Panc1 (cell line): ENCODE data around the gene CREB5. TPM values are rescaled to one million over a fixed set of nuclear protein-coding genes. Genes with fewer than 3 reads are reported as not detected.

Experiments used
- ATAC-seq: fragments of 200-7000 bp; cut with Tn5 transposase; 2 replicates; pipeline ENCODE4 v1.9.1; 2020; ENCODE audit warnings: mild to moderate bottlenecking, moderate library complexity
- BruUV-seq: library from RNA; stranded (reverse); fragments of 400-500 nt; replicated peaks from 2 replicates; lab custom pipeline; 2021; lab: Mats Ljungman, UMichigan
- CTCF ChIA-PET: fragments of 300-600 bp; sonication (Branson Sonifier 250); formaldehyde crosslinking; loops from one replicate; lab custom pipeline; 2022; ENCODE audit warnings: antibody characterized with exemption; lab: Charles Lee
- POLR2A ChIA-PET: fragments of 300-600 bp; sonication (Branson Sonifier 250); formaldehyde crosslinking; loops from one replicate; lab custom pipeline; 2022; ENCODE audit warnings: antibody characterized with exemption; lab: Charles Lee
- DNase-seq: peaks from one replicate; pipeline ENCODE4 v3.0.0-alpha.2; 2010; ENCODE audit warnings: low read depth, low spot score
- H3K27ac ChIP-seq: 2 replicates; pipeline ENCODE4 v1.5.1; 2011; ENCODE audit warnings: mild to moderate bottlenecking, low read length, inconsistent platforms
- H3K27me3 ChIP-seq: fragments of 200-500 bp; sonication (Bioruptor generic); 2 replicates; pipeline ENCODE4 v1.6.0; 2014; ENCODE audit warnings: low read length, inconsistent platforms; ENCODE audit not compliant: control insufficient read depth, insufficient read depth
- H3K36me3 ChIP-seq: fragments of 200-500 bp; sonication (Bioruptor generic); 2 replicates; pipeline ENCODE4 v1.5.1; 2014; ENCODE audit warnings: inconsistent platforms, mild to moderate bottlenecking, low read length, moderate library complexity; ENCODE audit not compliant: control insufficient read depth, insufficient read depth
- H3K4me1 ChIP-seq: 2 replicates; pipeline ENCODE4 v1.5.1; 2011; ENCODE audit warnings: inconsistent platforms, mild to moderate bottlenecking, low read length, moderate library complexity; ENCODE audit not compliant: control insufficient read depth, insufficient read depth
- H3K4me3 ChIP-seq, 2 experiments: 2 replicates each; pipeline ENCODE4 v1.5.1; 2011 to 2012; ENCODE audit warnings: low read depth in 2 of 2, low read length in 2 of 2, mild to moderate bottlenecking in 2 of 2, inconsistent platforms in 1 of 2, moderate library complexity in 1 of 2
- H3K9me3 ChIP-seq: fragments of 200-500 bp; sonication (Bioruptor generic); 2 replicates; pipeline ENCODE4 v1.5.1; 2014; ENCODE audit warnings: low read depth, mild to moderate bottlenecking, inconsistent platforms, low read length, moderate library complexity; ENCODE audit not compliant: control insufficient read depth, insufficient read depth
- CTCF ChIP-seq: fragments of 450-650 bp; IDR thresholded peaks from 2 replicates; pipeline ENCODE4 v1.5.1; 2017; ENCODE audit warnings: mild to moderate bottlenecking
- POLR2AphosphoS5 ChIP-seq: IDR thresholded peaks from 2 replicates; pipeline ENCODE4 v1.6.1; 2012; ENCODE audit warnings: mild to moderate bottlenecking, low read depth, low read length, moderate library complexity
- REST ChIP-seq, 2 experiments: IDR thresholded peaks; 2 replicates each; pipeline ENCODE4 v1.6.1; 2011 to 2012; ENCODE audit warnings: low read depth in 2 of 2, control low read depth in 1 of 2, low read length in 1 of 2, mild to moderate bottlenecking in 1 of 2, moderate library complexity in 1 of 2; ENCODE audit not compliant: insufficient read depth in 1 of 2
- SIN3A ChIP-seq: IDR thresholded peaks from 2 replicates; pipeline ENCODE4 v1.6.1; 2012; ENCODE audit warnings: low read depth, mild to moderate bottlenecking, low read length, moderate library complexity, borderline replicate concordance; ENCODE audit not compliant: insufficient read depth
- TCF7L2 ChIP-seq: IDR thresholded peaks from 2 replicates; pipeline ENCODE4 v1.6.1; 2011; ENCODE audit warnings: mild to moderate bottlenecking, low read depth, low read length, inconsistent platforms
- in situ Hi-C: cut with HindIII; loops from 2 replicates; pipeline ENCODE4 v1.10.0; 2016; ENCODE audit warnings: low sequenced_read_pairs, low pct_unique_long_range_greater_than_20kb
- intact Hi-C: fragments of 100-400 bp; cut with micrococcal nuclease; formaldehyde crosslinking; loops from one replicate; pipeline ENCODE4 v1.10.0; 2022; ENCODE audit not compliant: unreplicated experiment
- total RNA-seq: library from RNA; stranded (reverse); gene quantifications from one replicate; pipeline ENCODE4 v1.2.1, GENCODE V29; 2021; ENCODE audit not compliant: unreplicated experiment

The CREB5 gene
- total RNA-seq, 1 experiment from 2014 or later, result 3.1 TPM

- in situ Hi-C loops, result no loop called here
These were observed 461.7 kb downstream of the CREB5 start for GRCh38 chr7:28874001-28874400.

More at GRCh38 chr7:28874001-28874400, 461.7 kb downstream of the CREB5 start:
- TF ChIP-seq SIN3A (no peak), POLR2AphosphoS5 (no peak), CTCF (no peak), TCF7L2 (no peak), REST (IDR thresholded peaks at IDR 0.05; ENCODE audit: insufficient read depth in 1 of 2, low read depth in 2 of 2, low read length in 1 of 2) (no peak)
- no peak overlapping the region for H3K4me3 ChIP-seq
- ChIA-PET POLR2A (no interaction called here), CTCF (no interaction called here)
- H3K36me3 ChIP-seq, result no peaks in the 10 kb centered on the region
- peaks cover 13% of the 10 kb centered on the region for H3K27me3 ChIP-seq
- no peaks in the 10 kb centered on the region for H3K9me3 ChIP-seq
- ATAC-seq (no peak), DNase-seq (no peak)
- H3K4me1 ChIP-seq, result no peaks in the 10 kb centered on the region
- no peak overlapping the region for H3K27ac ChIP-seq
- intact Hi-C loops, result no loop called here
- BruUV-seq, result no TSS peak

Other genes with a start within 250 kb of the CREB5 start
- gene JAZF1, start 231.7 kb upstream of the CREB5 start, total RNA-seq, result 8.8 TPM